IMR-90 (cell line): ENCODE results near the gene NAMPT. TPM values are rescaled to one million over a fixed set of nuclear protein-coding genes. Genes with fewer than 3 reads are reported as not detected.

Source experiments
- ATAC-seq: fragments of 200-7000 bp; cut with Tn5 transposase; 2 replicates; pipeline ENCODE4 v1.9.1; 2020; ENCODE audit warnings: low read depth, mild to moderate bottlenecking, moderate library complexity
- BruUV-seq: library from RNA; stranded (reverse); fragments of 400-500 nt; replicated peaks from 2 replicates; lab custom pipeline; 2021; lab: Mats Ljungman, UMichigan
- CTCF ChIA-PET: fragments of 300-600 bp; formaldehyde crosslinking; extraction: SDS; loops from one replicate; lab custom pipeline; 2021; ENCODE audit warnings: antibody characterized with exemption; lab: Yijun Ruan, JAX
- POLR2A ChIA-PET: fragments of 300-600 bp; sonication (Branson Sonifier 250); formaldehyde crosslinking; loops from one replicate; lab custom pipeline; 2022; ENCODE audit warnings: antibody characterized with exemption; ENCODE audit not compliant: unreplicated experiment; lab: Charles Lee
- DNase-seq: peaks from one replicate; pipeline ENCODE4 v3.0.0; 2013
- H2AFZ ChIP-seq: replicated peaks from 2 replicates; pipeline ENCODE3; 2013; ENCODE audit warnings: low read length, mild to moderate bottlenecking; ENCODE audit not compliant: poor library complexity
- H2AK5ac ChIP-seq: 2 replicates; pipeline ENCODE4 v1.6.1; 2013; ENCODE audit warnings: low read depth, low read length, inconsistent platforms
- H2AK9ac ChIP-seq: replicated peaks from 2 replicates; pipeline ENCODE3; 2013; ENCODE audit warnings: mild to moderate bottlenecking, low read depth, low read length, moderate library complexity; ENCODE audit not compliant: poor library complexity
- H2BK120ac ChIP-seq: 2 replicates; pipeline ENCODE4 v1.6.1; 2013; ENCODE audit warnings: low read depth, low read length, inconsistent platforms
- H2BK15ac ChIP-seq: 3 replicates; pipeline ENCODE4 v1.6.1; 2013; ENCODE audit warnings: low read depth, low read length, inconsistent platforms
- H2BK20ac ChIP-seq: 2 replicates; pipeline ENCODE4 v1.6.1; 2013; ENCODE audit warnings: low read depth, mild to moderate bottlenecking, inconsistent platforms, low read length, moderate library complexity
- H2BK5ac ChIP-seq: 2 replicates; pipeline ENCODE4 v1.6.1; 2013; ENCODE audit warnings: mild to moderate bottlenecking, low read depth, low read length, inconsistent platforms; ENCODE audit not compliant: poor library complexity, severe bottlenecking
- H3K14ac ChIP-seq: replicated peaks from 2 replicates; pipeline ENCODE4 v1.6.1; 2013; ENCODE audit warnings: low read depth, low read length, inconsistent platforms
- H3K18ac ChIP-seq: 2 replicates; pipeline ENCODE4 v1.6.1; 2013; ENCODE audit warnings: low read depth, low read length, control low read depth
- H3K23ac ChIP-seq: 2 replicates; pipeline ENCODE4 v1.6.1; 2013; ENCODE audit warnings: low read depth, low read length, inconsistent platforms
- H3K27ac ChIP-seq: 2 replicates; pipeline ENCODE4 v1.5.1; 2013; ENCODE audit warnings: mild to moderate bottlenecking, control low read depth, low read length; ENCODE audit not compliant: insufficient read depth
- H3K27me3 ChIP-seq: 2 replicates; pipeline ENCODE4 v1.6.1; 2013; ENCODE audit warnings: low read length; ENCODE audit not compliant: control insufficient read depth, insufficient read depth
- H3K36me3 ChIP-seq: 2 replicates; pipeline ENCODE4 v1.6.1; 2013; ENCODE audit warnings: low read length, mixed read lengths; ENCODE audit not compliant: control insufficient read depth, insufficient read depth
- H3K4ac ChIP-seq: 2 replicates; pipeline ENCODE4 v1.6.1; 2013; ENCODE audit warnings: low read depth, low read length, inconsistent platforms
- H3K4me1 ChIP-seq: 2 replicates; pipeline ENCODE4 v1.6.1; 2013; ENCODE audit warnings: low read length, mixed read lengths; ENCODE audit not compliant: control insufficient read depth, insufficient read depth
- H3K4me2 ChIP-seq: 2 replicates; pipeline ENCODE4 v1.6.1; 2013; ENCODE audit warnings: low read depth, mild to moderate bottlenecking, control low read depth, low read length, moderate library complexity
- H3K4me3 ChIP-seq: 2 replicates; pipeline ENCODE4 v1.5.1; 2013; ENCODE audit warnings: low read depth, mild to moderate bottlenecking, control low read depth, low read length, moderate library complexity; ENCODE audit not compliant: insufficient read depth
- H3K56ac ChIP-seq: 2 replicates; pipeline ENCODE4 v1.6.1; 2013; ENCODE audit warnings: low read length, inconsistent platforms; ENCODE audit not compliant: insufficient read depth; ENCODE audit errors: extremely low read depth
- H3K79me1 ChIP-seq, 2 experiments: 2 replicates each; pipeline ENCODE4 v1.6.1; 2013; ENCODE audit warnings: low read length in 2 of 2, inconsistent platforms in 1 of 2, low read depth in 1 of 2
- H3K9ac ChIP-seq: 2 replicates; pipeline ENCODE4 v1.6.1; 2013; ENCODE audit warnings: low read depth, low read length, control low read depth
- H3K9me1 ChIP-seq: 2 replicates; pipeline ENCODE4 v1.6.1; 2013; ENCODE audit warnings: low read length, inconsistent platforms; ENCODE audit not compliant: insufficient read depth
- H3K9me3 ChIP-seq: 2 replicates; pipeline ENCODE4 v1.6.1; 2013; ENCODE audit warnings: low read length; ENCODE audit not compliant: control insufficient read depth, insufficient read depth
- H4K20me1 ChIP-seq: 2 replicates; pipeline ENCODE4 v1.6.1; 2013; ENCODE audit warnings: low read length, inconsistent platforms; ENCODE audit not compliant: insufficient read depth
- H4K5ac ChIP-seq: 2 replicates; pipeline ENCODE4 v1.6.1; 2013; ENCODE audit warnings: mild to moderate bottlenecking, low read depth, low read length, control low read depth
- H4K8ac ChIP-seq, 2 experiments: 2 replicates each; pipeline ENCODE4 v1.6.1; 2013; ENCODE audit warnings: low read depth in 2 of 2, low read length in 2 of 2, control low read depth in 1 of 2, inconsistent platforms in 1 of 2
- H4K91ac ChIP-seq: 2 replicates; pipeline ENCODE4 v1.6.1; 2013; ENCODE audit warnings: low read depth, low read length, inconsistent platforms; ENCODE audit not compliant: insufficient read depth
- BHLHE40 ChIP-seq: fragments of 150-350 bp; IDR thresholded peaks from 2 replicates; pipeline ENCODE4 v1.6.1; 2016; ENCODE audit warnings: mild to moderate bottlenecking, low read depth, low read length
- CHD1 ChIP-seq: IDR thresholded peaks from 2 replicates; pipeline ENCODE4 v1.6.1; 2012; ENCODE audit warnings: low read depth, low read length, improper control_type of control experiment
- CTCF ChIP-seq: conservative IDR thresholded peaks from 2 replicates; pipeline ENCODE4 v1.5.1; 2012; ENCODE audit warnings: mild to moderate bottlenecking, low read depth, low read length, improper control_type of control experiment
- ELK1 ChIP-seq: fragments of 150-350 bp; IDR thresholded peaks from 2 replicates; pipeline ENCODE4 v1.6.1; 2016; ENCODE audit warnings: low read depth, mild to moderate bottlenecking, low read length, moderate library complexity, borderline replicate concordance
- FOS ChIP-seq: fragments of 150-350 bp; IDR thresholded peaks from 2 replicates; pipeline ENCODE4 v1.6.1; 2016; ENCODE audit warnings: low read depth, low read length
- MAFK ChIP-seq: IDR thresholded peaks from 2 replicates; pipeline ENCODE4 v1.6.1; 2012; ENCODE audit warnings: low read depth, low read length, improper control_type of control experiment
- MAZ ChIP-seq: IDR thresholded peaks from 2 replicates; pipeline ENCODE4 v1.6.1; 2012; ENCODE audit warnings: low read depth, mild to moderate bottlenecking, low read length, improper control_type of control experiment, moderate library complexity, borderline replicate concordance
- NFE2L2 ChIP-seq: fragments of 150-350 bp; IDR thresholded peaks from 2 replicates; pipeline ENCODE4 v1.6.1; 2016; ENCODE audit warnings: low read depth, mild to moderate bottlenecking, low read length
- SMC3 ChIP-seq: fragments of 150-350 bp; IDR thresholded peaks from 2 replicates; pipeline ENCODE4 v1.6.1; 2016; ENCODE audit warnings: low read depth, mild to moderate bottlenecking, antibody characterized with exemption, low read length, moderate library complexity
- WGBS, 2 experiments: methylation state at CpG; one replicate each; pipeline versions ENCODE4 v1.1.5 to v1.1.7; 2013; ENCODE audit warnings: missing lambda C conversion rate in 2 of 2; ENCODE audit not compliant: insufficient read length in 1 of 2; ENCODE audit errors: extremely low coverage in 2 of 2; 5-methylcytosine and 5-hydroxymethylcytosine counted together
- dilution Hi-C: fragments of 300-500 bp; cut with HindIII; formaldehyde crosslinking; loops from one replicate; pipeline ENCODE4 v1.14.3; 2018; ENCODE audit warnings: low sequenced_read_pairs; ENCODE audit not compliant: unreplicated experiment
- in situ Hi-C: fragments of 300-500 bp; cut with MboI; formaldehyde crosslinking; loops from 3 replicates; pipeline ENCODE4 v1.14.3; 2019; ENCODE audit warnings: low sequenced_read_pairs, inconsistent platforms, mixed read lengths
- intact Hi-C: fragments of 100-400 bp; cut with micrococcal nuclease; formaldehyde crosslinking; loops from 2 replicates; pipeline ENCODE4 v1.10.0; 2022
- polyA plus RNA-seq, 3 experiments: library from polyadenylated mRNA; depleted of rRNA; stranded (reverse); fragments of >200 nt; gene quantifications; 2 replicates each; pipeline ENCODE4 v1.2.3, GENCODE V29; 2012; ENCODE audit warnings: low replicate concordance in 1 of 3
- total RNA-seq: library from RNA; depleted of rRNA; stranded (reverse); fragments of >200 nt; gene quantifications from 2 replicates; pipeline ENCODE4 v1.2.3, GENCODE V29; 2012

Gene NAMPT
- total and polyA plus RNA-seq, 2 of the 4 experiments (the other 2 are of a cell fraction): 13.3 to 31.7 TPM

- Histone ChIP-seq H3K23ac (no peak overlapping the region), H3K18ac (no peak overlapping the region), H2AFZ (peak overlapping the region; percentile 17), H3K9ac (no peak overlapping the region), H4K8ac (no peak overlapping the region), H3K9me1 (no peaks in the 10 kb centered on the region), H3K27me3 (peaks cover 2% of the 10 kb centered on the region; the same call in 1 of the 2 replicates), H2BK5ac (no peak overlapping the region), H4K20me1 (no peaks in the 10 kb centered on the region), H4K91ac (no peak overlapping the region), H3K4me2 (no peak overlapping the region), H2BK20ac (no peak overlapping the region), H2AK5ac (no peak overlapping the region), H3K27ac (no peak overlapping the region), H2AK9ac (no peak overlapping the region), H3K79me1 (no peaks in the 10 kb centered on the region), H3K14ac (no peak overlapping the region), H3K4me1 (no peaks in the 10 kb centered on the region), H2BK120ac (no peak overlapping the region), H3K4ac (no peak overlapping the region), H4K5ac (no peak overlapping the region), H3K56ac (no peak overlapping the region), H3K4me3 (no peak overlapping the region), H3K36me3 (no peaks in the 10 kb centered on the region), H3K9me3 (no peaks in the 10 kb centered on the region), H2BK15ac (no peak overlapping the region)
- BruUV-seq: no TSS peak
- intact Hi-C loops: no loop called here
- in situ Hi-C loops: no loop called here
- no peak for DNase-seq
- ChIA-PET CTCF (no interaction called here), POLR2A (no interaction called here)
- WGBS, 2 experiments: no CpG with 5 or more reads among the region's 4 CpGs
- no peak for TF ChIP-seq ELK1
- no peak for TF ChIP-seq MAZ
- TF ChIP-seq FOS: no peak
- TF ChIP-seq NFE2L2: no peak
- no peak for TF ChIP-seq BHLHE40
- TF ChIP-seq CHD1: no peak
- TF ChIP-seq SMC3: no peak
- TF ChIP-seq CTCF: no peak
- TF ChIP-seq MAFK: no peak
- ATAC-seq: no peak
- dilution Hi-C loops: no loop called here
Observed at GRCh38 chr7:106223156-106223555, 61.6 kb downstream of the NAMPT start.
